HepG2 (cell line): ENCODE results near the gene IMPDH1. TPM values are rescaled to one million over a fixed set of nuclear protein-coding genes. Genes with fewer than 3 reads are reported as not detected.

Source experiments
- ATAC-seq: fragments of 200-7000 bp; cut with Tn5 transposase; 3 replicates; pipeline ENCODE4 v1.9.1; 2020; ENCODE audit warnings: mild to moderate bottlenecking, moderate library complexity
- Bru-seq: library from RNA; stranded (reverse); fragments of 400-500 nt; gene quantifications from one replicate; lab custom pipeline; 2021; lab: Mats Ljungman, UMichigan
- BruChase-seq, 2 experiments: library from RNA; stranded (reverse); fragments of 400-500 nt; gene quantifications; one replicate each; lab custom pipeline; 2021; lab: Mats Ljungman, UMichigan
- BruUV-seq: library from RNA; stranded (reverse); fragments of 400-500 nt; replicated peaks from 2 replicates; lab custom pipeline; 2021; lab: Mats Ljungman, UMichigan
- CTCF ChIA-PET: fragments of 300-600 bp; formaldehyde crosslinking; extraction: SDS; loops from one replicate; lab custom pipeline; 2021; ENCODE audit warnings: low total read pairs, inconsistent platforms, low intra/inter-chr PET ratio; lab: Yijun Ruan, JAX
- POLR2A ChIA-PET: fragments of 350-600 bp; sonication (Branson Sonifier 250); formaldehyde crosslinking; loops from one replicate; lab custom pipeline; 2020; ENCODE audit warnings: antibody characterized with exemption, inconsistent platforms; lab: Yijun Ruan, JAX
- DNase-seq: peaks from one replicate; pipeline ENCODE4 v3.0.0-alpha.2; 2015; ENCODE audit warnings: low spot score
- FAIRE-seq: peaks from 3 replicates; lab custom pipeline; 2011; peaks lifted over from hg19 to GRCh38; lab: Jason Lieb, UNC
- H2AFZ ChIP-seq: one replicate; pipeline ENCODE4 v1.6.1; 2011; ENCODE audit warnings: low read length, inconsistent platforms
- H3K27ac ChIP-seq: fragments of 300-600 bp; 3 replicates; pipeline ENCODE4 v1.8.0; 2011; ENCODE audit warnings: mixed run types, mild to moderate bottlenecking, mixed read lengths, low read length, inconsistent platforms; ENCODE audit not compliant: insufficient read depth; ENCODE audit errors: extremely low read length
- H3K27me3 ChIP-seq, 2 experiments: fragments of 200-600 bp in 1 of 2; 2 replicates in 1 of 2; 3 replicates in 1 of 2; pipeline versions ENCODE4 v1.6.0 to v1.8.0; 2011; ENCODE audit warnings: low read length in 2 of 2, mild to moderate bottlenecking in 2 of 2, moderate library complexity in 2 of 2, inconsistent platforms in 1 of 2; ENCODE audit not compliant: insufficient read depth in 2 of 2, control insufficient read depth in 1 of 2
- H3K36me3 ChIP-seq, 2 experiments: fragments of 200-600 bp in 1 of 2; replicated peaks in 1 of 2; 2 replicates in 1 of 2; 3 replicates in 1 of 2; pipeline versions ENCODE4 v1.5.1 to v1.8.0; 2011; ENCODE audit warnings: low read length in 2 of 2, inconsistent platforms in 1 of 2; ENCODE audit not compliant: insufficient read depth in 2 of 2, control insufficient read depth in 1 of 2
- H3K4me1 ChIP-seq: 2 replicates; pipeline ENCODE4 v1.5.1; 2012; ENCODE audit warnings: low read length, inconsistent platforms; ENCODE audit not compliant: insufficient read depth
- H3K4me2 ChIP-seq: 2 replicates; pipeline ENCODE4 v1.6.0; 2011; ENCODE audit warnings: low read depth, low read length, inconsistent platforms
- H3K4me3 ChIP-seq, 3 experiments: fragments of 200-600 bp in 1 of 3; sonication (generic), shearing (Covaris generic) in 1 of 3; replicated peaks in 1 of 3; 2 replicates each; pipeline ENCODE4 v1.5.1; 2011 to 2016; ENCODE audit warnings: low read length in 3 of 3, inconsistent platforms in 2 of 3, low read depth in 2 of 3, mild to moderate bottlenecking in 2 of 3, control low read depth in 1 of 3, mixed read lengths in 1 of 3; ENCODE audit not compliant: insufficient read depth in 1 of 3
- H3K79me2 ChIP-seq: one replicate; pipeline ENCODE4 v1.6.1; 2011; ENCODE audit warnings: low read length, inconsistent platforms; ENCODE audit not compliant: insufficient read depth
- H3K9ac ChIP-seq: 2 replicates; pipeline ENCODE4 v1.6.0; 2011; ENCODE audit warnings: mild to moderate bottlenecking, low read depth, low read length, inconsistent platforms; ENCODE audit not compliant: insufficient read depth
- H3K9me3 ChIP-seq: 2 replicates; pipeline ENCODE4 v1.5.1; 2012; ENCODE audit warnings: mild to moderate bottlenecking, low read length
- H4K20me1 ChIP-seq: 2 replicates; pipeline ENCODE4 v1.6.0; 2011; ENCODE audit warnings: inconsistent platforms, mild to moderate bottlenecking, low read length, moderate library complexity; ENCODE audit not compliant: insufficient read depth
- ATF1 ChIP-seq: IDR thresholded peaks from 2 replicates; pipeline ENCODE4 v1.6.1; 2016; ENCODE audit warnings: mild to moderate bottlenecking, control low read depth
- FOXK1 ChIP-seq: sonication (generic); formaldehyde crosslinking; IDR thresholded peaks from 2 replicates; pipeline ENCODE4 v1.4.0; 2020; ENCODE audit warnings: low read depth, missing genetic modification reagents, borderline replicate concordance
- GABPA ChIP-seq, 2 experiments: IDR thresholded peaks; 2 replicates each; pipeline ENCODE4 v1.6.1; 2011 to 2016; ENCODE audit warnings: low read depth in 2 of 2, low read length in 1 of 2, missing biosample characterization in 1 of 2, missing genetic modification characterization in 1 of 2
- KDM4B ChIP-seq: sonication (generic); formaldehyde crosslinking; IDR thresholded peaks from 2 replicates; pipeline ENCODE4 v1.4.0; 2020; ENCODE audit warnings: missing genetic modification reagents
- ONECUT2 ChIP-seq: sonication (generic); formaldehyde crosslinking; IDR thresholded peaks from 2 replicates; pipeline ENCODE4 v1.4.0; 2020; ENCODE audit warnings: missing genetic modification reagents
- ZMYM3 ChIP-seq: sonication (generic); formaldehyde crosslinking; IDR thresholded peaks from 2 replicates; pipeline ENCODE4 v1.5.1; 2020; ENCODE audit warnings: mild to moderate bottlenecking, missing genetic modification reagents
- ZNF136 ChIP-seq: sonication (generic); formaldehyde crosslinking; IDR thresholded peaks from 2 replicates; pipeline ENCODE4 v1.8.1; 2022; ENCODE audit warnings: low read depth, mild to moderate bottlenecking, moderate library complexity, missing genetic modification reagents
- ZNF34 ChIP-seq: sonication (generic); formaldehyde crosslinking; IDR thresholded peaks from 2 replicates; pipeline ENCODE4 v1.4.0; 2020; ENCODE audit warnings: mild to moderate bottlenecking, missing genetic modification reagents, borderline replicate concordance
- ZNF883 ChIP-seq: sonication (generic); formaldehyde crosslinking; IDR thresholded peaks from 2 replicates; pipeline ENCODE4 v1.5.1; 2020; ENCODE audit warnings: mild to moderate bottlenecking, missing genetic modification reagents; ENCODE audit errors: not compliant biosample characterization
- WGBS: methylation state at CpG from one replicate; pipeline ENCODE4 v1.1.6; 2017; ENCODE audit warnings: low lambda C conversion rate; 5-methylcytosine and 5-hydroxymethylcytosine counted together
- in situ Hi-C: cut with HindIII; loops from 2 replicates; pipeline ENCODE4 v1.10.0; 2017; ENCODE audit warnings: low pct_unique_long_range_greater_than_20kb; ENCODE audit not compliant: extremely low pct_ligation_motif_present
- intact Hi-C: fragments of 100-400 bp; cut with micrococcal nuclease; formaldehyde crosslinking; loops from one replicate; pipeline ENCODE4 v1.10.0; 2022; ENCODE audit not compliant: unreplicated experiment
- long read RNA-seq, 2 experiments: library from RNA in 1 of 2; library from polyadenylated mRNA in 1 of 2; stranded (forward) in 1 of 2; unstranded in 1 of 2; transcript quantifications; one replicate each; pipeline ENCODE4 v2.0.0, GENCODE V29; 2019 to 2022
- polyA minus RNA-seq, 3 experiments: library from RNA; depleted of rRNA, polyadenylated mRNA; stranded (reverse); fragments of >200 nt; gene quantifications; 2 replicates each; pipeline ENCODE4 v1.2.3, GENCODE V29; 2011; ENCODE audit warnings: low replicate concordance in 1 of 3
- polyA plus RNA-seq, 8 experiments: library from polyadenylated mRNA; depleted of rRNA in 3 of 8; stranded (reverse) in 7 of 8; unstranded in 1 of 8; fragments of >200 nt; fragmentation: Illumina TruSeq in 4 of 8; extraction: Trizol in 4 of 8; gene quantifications; 2 replicates each; pipeline versions ENCODE4 v1.2.1 to v1.2.3, GENCODE V29; 2011 to 2016; ENCODE audit warnings: low read depth in 4 of 8, missing spikeins in 1 of 8, mixed read lengths in 1 of 8; ENCODE audit not compliant: insufficient read depth in 1 of 8
- total RNA-seq, 5 experiments: library from RNA; depleted of rRNA; stranded (reverse); fragments of >200 nt; fragmentation: Illumina TruSeq; extraction: Trizol; gene quantifications; 2 replicates each; pipeline ENCODE4 v1.2.3, GENCODE V29; 2016; ENCODE audit warnings: low read depth in 1 of 5
- TF ChIP-seq, protein P1 (sequence below): sonication (generic); formaldehyde crosslinking; IDR thresholded peaks from 2 replicates; pipeline ENCODE4 v1.5.0; 2020; ENCODE audit warnings: missing genetic modification reagents
- TF ChIP-seq, protein P2 (sequence below): sonication (generic); formaldehyde crosslinking; IDR thresholded peaks from 2 replicates; pipeline ENCODE4 v1.5.0; 2020; ENCODE audit warnings: missing genetic modification reagents
- TF ChIP-seq, protein P3 (sequence below): IDR thresholded peaks from 2 replicates; pipeline ENCODE4 v1.6.1; 2016

IMPDH1 gene
- total RNA-seq (2016; rRNA removed; fragmentation: Illumina TruSeq; extraction: Trizol): 18.4 and 22.8 TPM in 2 replicates
- total RNA-seq (2016; cell fraction: cytosol; rRNA removed; fragmentation: Illumina TruSeq; extraction: Trizol; ENCODE audit: low read depth): 12.3 and 12.6 TPM in 2 replicates
- 15.4 and 23.8 TPM in 2 replicates for total RNA-seq (2016; cell fraction: insoluble cytoplasmic fraction; rRNA removed; fragmentation: Illumina TruSeq; extraction: Trizol)
- total RNA-seq (2016; cell fraction: membrane; rRNA removed; fragmentation: Illumina TruSeq; extraction: Trizol): 28.1 and 28.2 TPM in 2 replicates
- total RNA-seq (2016; cell fraction: nucleus; rRNA removed; fragmentation: Illumina TruSeq; extraction: Trizol): 12.6 and 19.2 TPM in 2 replicates
- 34.0 and 49.9 TPM in 2 replicates for polyA plus RNA-seq (2011; rRNA removed)
- polyA plus RNA-seq (2011; cell fraction: cytosol; rRNA removed): 31.4 and 37.8 TPM in 2 replicates
- polyA plus RNA-seq (2011; cell fraction: nucleus; rRNA removed): 92.2 and 93.4 TPM in 2 replicates
- polyA plus RNA-seq (2012): 25.0 and 27.5 TPM in 2 replicates
- 18.4 and 18.5 TPM in 2 replicates for polyA plus RNA-seq (2016; cell fraction: cytosol; fragmentation: Illumina TruSeq; extraction: Trizol; ENCODE audit: low read depth)
- 20.6 and 24.8 TPM in 2 replicates for polyA plus RNA-seq (2016; cell fraction: insoluble cytoplasmic fraction; fragmentation: Illumina TruSeq; extraction: Trizol; ENCODE audit: low read depth)
- 26.7 and 29.0 TPM in 2 replicates for polyA plus RNA-seq (2016; cell fraction: membrane; fragmentation: Illumina TruSeq; extraction: Trizol; ENCODE audit: low read depth)
- polyA plus RNA-seq (2016; cell fraction: nucleus; fragmentation: Illumina TruSeq; extraction: Trizol; ENCODE audit: insufficient read depth, low read depth): 29.2 and 34.5 TPM in 2 replicates
- 82.0 and 176 TPM in 2 replicates for polyA minus RNA-seq (2011; rRNA and poly(A)+ RNA removed; ENCODE audit: low replicate concordance)
- 19.3 and 30.8 TPM in 2 replicates for polyA minus RNA-seq (2011; cell fraction: cytosol; rRNA and poly(A)+ RNA removed)
- 26.3 and 29.8 TPM in 2 replicates for polyA minus RNA-seq (2011; cell fraction: nucleus; rRNA and poly(A)+ RNA removed)
- Bru-seq, nascent RNA: percentile 56 among the genes with signal in this experiment
- percentile 64 among the genes with signal in this experiment for BruChase-seq, experiment 1, labeled RNA remaining after a 6-hour chase
- BruChase-seq, experiment 2, labeled RNA remaining after a 2-hour chase: percentile 56 among the genes with signal in this experiment
- long read RNA-seq, experiment 1, transcript IMPDH1-202 (15 exons, 2,479 nt): major isoform, 12 of 63 reads
- long read RNA-seq, experiment 1, partial matches to known transcripts: 40 of 63 reads
- long read RNA-seq, experiment 1, other reads (novel, unspliced or antisense): 10 of 63 reads
- long read RNA-seq, experiment 2, partial matches to known transcripts: 67 of 120 reads
- long read RNA-seq, experiment 2, other reads (novel, unspliced or antisense): 51 of 120 reads

DNA sequence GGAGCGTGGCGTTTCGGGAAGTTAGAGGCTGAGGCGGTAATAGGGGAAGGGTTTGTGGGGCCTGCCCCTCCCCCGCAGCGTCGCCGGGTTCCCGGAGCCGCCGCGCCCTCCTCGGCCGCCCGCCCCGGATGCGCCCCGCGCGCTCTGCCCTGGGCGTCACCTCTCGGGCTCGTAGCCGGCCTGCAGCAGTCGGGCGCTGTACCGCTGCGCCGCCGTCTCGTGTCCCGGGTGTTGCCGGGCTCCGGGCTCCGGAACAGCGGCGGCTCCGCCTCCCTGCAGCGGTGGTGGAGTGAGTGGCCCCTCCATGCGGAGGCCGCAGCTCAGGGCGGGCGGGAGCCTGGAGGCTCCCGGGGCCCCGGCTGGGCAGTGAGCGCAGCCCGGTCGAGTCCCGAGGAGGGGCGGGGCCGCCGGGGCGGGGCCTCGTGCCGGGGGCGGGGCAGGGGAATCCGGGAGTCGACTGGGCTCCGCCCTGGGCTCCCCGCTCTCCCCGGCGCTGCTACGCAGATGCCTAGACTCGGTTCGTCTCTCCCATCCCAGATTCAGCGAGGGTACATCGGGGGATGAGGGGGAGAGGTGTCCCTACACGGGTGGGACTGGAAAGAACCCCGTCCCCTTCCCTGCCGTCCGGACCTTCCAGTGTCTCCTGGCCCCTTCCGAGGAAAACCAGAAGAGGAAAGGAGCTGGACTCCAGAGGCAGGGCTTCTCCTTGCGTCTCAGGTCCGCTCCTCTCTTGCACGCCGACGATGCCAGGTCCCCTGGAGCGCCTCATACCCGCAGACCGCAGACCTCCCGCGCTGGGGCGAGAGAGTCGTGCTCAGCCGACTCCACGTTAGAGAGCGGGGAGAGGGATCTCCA, at the start of gene IMPDH1:
TSS of gene IMPDH1 (minus strand) at position 387 of the 855 bp plus-strand sequence. CDS start at position 306, 81 bp downstream.
- ATAC-seq (peak; percentile 76), FAIRE-seq (no peak), DNase-seq (no peak)
- in situ Hi-C loops (no loop called here), intact Hi-C loops (no loop called here)
- peaks cover 46% of the 10 kb centered on the region for H3K4me1 ChIP-seq
- peak within 1 kb of the TSS; percentile 100 for H3K4me2 ChIP-seq
- no peaks in the 10 kb centered on the region for H3K9me3 ChIP-seq
- H3K27me3 ChIP-seq: peaks cover 2 to 24% of the 10 kb centered on the region in 2 experiments; a peak in 2 of 5 replicates
- peak within 1 kb of the TSS; percentile 57 to 75 (median 67) for H3K4me3 ChIP-seq
- WGBS: 2% methylated on average over 13 of the region's 87 CpGs
- H3K27ac ChIP-seq: no peak within 1 kb of the TSS
- POLR2A ChIA-PET: interaction anchor here (0.7 to 1.3 kb wide), 4 partner anchors 12 to 46 kb away, joined by 3 to 6 read pairs (median 3); partner anchors contain the start of gene HILPDA
- no peaks in the 10 kb centered on the region for H4K20me1 ChIP-seq
- peak within 1 kb of the TSS; percentile 70 for H2AFZ ChIP-seq
- CTCF ChIA-PET: interaction anchor here (0.7 kb wide), 1 partner anchor 22 kb away, joined by 3 read pairs; no protein-coding TSS in a partner anchor
- H3K9ac ChIP-seq: peak within 1 kb of the TSS; percentile 44
- H3K36me3 ChIP-seq: no peaks in the 10 kb centered on the region
- no TSS peak for BruUV-seq
- H3K79me2 ChIP-seq: no peaks in the 10 kb centered on the region
- no peak for TF ChIP-seq ZNF34 (CRISPR knock-in tag)
- no peak for TF ChIP-seq ZNF883 (CRISPR knock-in tag)
- no peak for TF ChIP-seq GABPA (IDR thresholded peaks at IDR 0.05; ENCODE audit: low read depth, low read length)
- no peak for TF ChIP-seq GABPA (CRISPR knock-in tag; IDR thresholded peaks at IDR 0.05; ENCODE audit: low read depth)
- no peak for TF ChIP-seq KDM4B
- no peak for TF ChIP-seq ZNF136 (CRISPR knock-in tag)
- TF ChIP-seq, protein P1, sequence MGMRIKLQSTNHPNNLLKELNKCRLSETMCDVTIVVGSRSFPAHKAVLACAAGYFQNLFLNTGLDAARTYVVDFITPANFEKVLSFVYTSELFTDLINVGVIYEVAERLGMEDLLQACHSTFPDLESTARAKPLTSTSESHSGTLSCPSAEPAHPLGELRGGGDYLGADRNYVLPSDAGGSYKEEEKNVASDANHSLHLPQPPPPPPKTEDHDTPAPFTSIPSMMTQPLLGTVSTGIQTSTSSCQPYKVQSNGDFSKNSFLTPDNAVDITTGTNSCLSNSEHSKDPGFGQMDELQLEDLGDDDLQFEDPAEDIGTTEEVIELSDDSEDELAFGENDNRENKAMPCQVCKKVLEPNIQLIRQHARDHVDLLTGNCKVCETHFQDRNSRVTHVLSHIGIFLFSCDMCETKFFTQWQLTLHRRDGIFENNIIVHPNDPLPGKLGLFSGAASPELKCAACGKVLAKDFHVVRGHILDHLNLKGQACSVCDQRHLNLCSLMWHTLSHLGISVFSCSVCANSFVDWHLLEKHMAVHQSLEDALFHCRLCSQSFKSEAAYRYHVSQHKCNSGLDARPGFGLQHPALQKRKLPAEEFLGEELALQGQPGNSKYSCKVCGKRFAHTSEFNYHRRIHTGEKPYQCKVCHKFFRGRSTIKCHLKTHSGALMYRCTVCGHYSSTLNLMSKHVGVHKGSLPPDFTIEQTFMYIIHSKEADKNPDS: no peak
- TF ChIP-seq, protein P2, sequence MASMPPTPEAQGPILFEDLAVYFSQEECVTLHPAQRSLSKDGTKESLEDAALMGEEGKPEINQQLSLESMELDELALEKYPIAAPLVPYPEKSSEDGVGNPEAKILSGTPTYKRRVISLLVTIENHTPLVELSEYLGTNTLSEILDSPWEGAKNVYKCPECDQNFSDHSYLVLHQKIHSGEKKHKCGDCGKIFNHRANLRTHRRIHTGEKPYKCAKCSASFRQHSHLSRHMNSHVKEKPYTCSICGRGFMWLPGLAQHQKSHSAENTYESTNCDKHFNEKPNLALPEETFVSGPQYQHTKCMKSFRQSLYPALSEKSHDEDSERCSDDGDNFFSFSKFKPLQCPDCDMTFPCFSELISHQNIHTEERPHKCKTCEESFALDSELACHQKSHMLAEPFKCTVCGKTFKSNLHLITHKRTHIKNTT (CRISPR knock-in tag): no peak
- no peak for TF ChIP-seq FOXK1
- TF ChIP-seq ZMYM3: no peak
- no peak for TF ChIP-seq ATF1 (CRISPR knock-in tag)
- TF ChIP-seq, protein P3, sequence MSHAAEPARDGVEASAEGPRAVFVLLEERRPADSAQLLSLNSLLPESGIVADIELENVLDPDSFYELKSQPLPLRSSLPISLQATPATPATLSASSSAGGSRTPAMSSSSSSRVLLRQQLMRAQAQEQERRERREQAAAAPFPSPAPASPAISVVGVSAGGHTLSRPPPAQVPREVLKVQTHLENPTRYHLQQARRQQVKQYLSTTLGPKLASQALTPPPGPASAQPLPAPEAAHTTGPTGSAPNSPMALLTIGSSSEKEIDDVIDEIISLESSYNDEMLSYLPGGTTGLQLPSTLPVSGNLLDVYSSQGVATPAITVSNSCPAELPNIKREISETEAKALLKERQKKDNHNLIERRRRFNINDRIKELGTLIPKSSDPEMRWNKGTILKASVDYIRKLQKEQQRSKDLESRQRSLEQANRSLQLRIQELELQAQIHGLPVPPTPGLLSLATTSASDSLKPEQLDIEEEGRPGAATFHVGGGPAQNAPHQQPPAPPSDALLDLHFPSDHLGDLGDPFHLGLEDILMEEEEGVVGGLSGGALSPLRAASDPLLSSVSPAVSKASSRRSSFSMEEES (CRISPR knock-in tag): no peak
- no peak for TF ChIP-seq ONECUT2 (CRISPR knock-in tag)
